T47D (cell line): ENCODE data around the gene LEUTX.

Source experiments
- DNase-seq, 2 experiments: peaks; one replicate each; pipeline versions ENCODE4 v3.0.0 to v3.0.0-alpha.2; 2011 to 2012; ENCODE audit warnings: low read depth in 1 of 2, low spot score in 1 of 2
- JUND ChIP-seq: IDR thresholded peaks from 2 replicates; pipeline ENCODE4 v1.6.1; 2012; ENCODE audit warnings: low read depth
- in situ Hi-C: cut with HindIII; loops from 2 replicates; pipeline ENCODE4 v1.10.0; 2016; ENCODE audit warnings: low sequenced_read_pairs, low pct_unique_long_range_greater_than_20kb

Gene LEUTX

DNA sequence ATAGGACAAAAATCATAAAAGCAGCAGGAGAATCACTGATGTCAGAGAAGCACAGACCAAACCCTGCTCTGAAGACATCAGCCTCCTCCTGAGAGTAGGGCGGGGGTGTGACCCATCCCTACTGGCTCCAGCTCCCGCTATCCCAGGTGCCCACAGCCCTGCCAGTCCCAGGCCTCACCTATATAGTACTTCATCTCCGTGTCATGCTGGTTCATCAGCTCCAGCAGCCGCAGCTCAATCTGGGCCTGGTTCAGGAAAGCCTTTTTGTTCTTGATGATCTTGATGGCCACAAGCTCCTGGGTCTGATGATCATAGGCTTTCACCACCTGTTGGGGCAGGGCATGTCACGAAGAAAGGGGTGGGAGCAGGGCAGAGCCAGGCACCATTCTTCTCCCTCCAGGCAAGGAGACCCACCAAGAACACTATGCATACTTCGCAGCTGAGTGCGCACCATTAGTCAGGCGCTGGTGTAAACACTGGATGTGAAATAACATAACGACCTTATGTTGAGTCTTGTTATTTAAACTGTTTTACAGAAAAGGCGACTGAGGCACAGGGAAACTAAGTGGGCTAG is 51.1 kb downstream of the LEUTX start:
- TF ChIP-seq JUND = no peak
- in situ Hi-C loops = no loop called here
- no peak for DNase-seq

DNA sequence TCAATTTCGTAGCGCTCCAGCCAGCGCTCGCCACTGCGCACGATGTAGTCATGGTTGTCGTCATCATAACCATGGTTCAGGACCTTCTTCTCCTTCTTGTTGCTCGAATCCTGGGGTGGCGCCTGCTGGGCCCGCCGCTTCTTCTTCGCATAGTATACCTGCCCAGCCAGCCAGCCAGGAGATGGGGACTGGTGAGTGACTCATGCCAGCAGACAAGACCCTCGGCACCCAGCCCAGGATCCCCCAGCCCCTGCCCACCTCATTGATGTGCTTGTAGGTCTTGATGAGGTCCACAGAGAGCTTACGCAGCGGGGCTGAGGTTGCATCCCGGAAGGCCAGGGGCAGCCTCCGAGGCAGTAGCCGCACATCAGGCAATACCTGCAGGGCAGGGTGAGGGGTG is 51.8 kb downstream of the LEUTX start:
- in situ Hi-C loops = no loop called here
- TF ChIP-seq JUND = no peak
- DNase-seq = no peak

DNA sequence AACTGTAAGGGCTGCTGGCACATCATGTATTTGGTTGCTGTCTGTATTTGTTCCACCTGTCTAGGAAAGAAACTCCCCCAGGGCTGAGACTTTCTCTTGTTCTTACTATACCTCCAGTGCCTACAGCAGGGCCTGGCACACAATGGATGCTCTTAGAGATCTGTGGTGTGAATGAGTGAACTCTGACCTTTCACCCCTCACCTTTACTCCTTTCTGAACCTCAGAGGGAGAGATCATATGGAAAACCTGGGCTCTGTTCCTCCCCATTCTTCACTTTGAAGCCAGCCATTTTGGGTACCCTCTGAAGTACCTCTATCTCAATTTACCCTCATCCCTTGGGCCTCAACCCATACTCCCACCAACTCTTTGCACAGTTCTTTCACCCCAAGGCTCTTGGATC is 52.2 kb downstream of the LEUTX start:
- DNase-seq = no peak
- in situ Hi-C loops = no loop called here
- TF ChIP-seq JUND = no peak

DNA sequence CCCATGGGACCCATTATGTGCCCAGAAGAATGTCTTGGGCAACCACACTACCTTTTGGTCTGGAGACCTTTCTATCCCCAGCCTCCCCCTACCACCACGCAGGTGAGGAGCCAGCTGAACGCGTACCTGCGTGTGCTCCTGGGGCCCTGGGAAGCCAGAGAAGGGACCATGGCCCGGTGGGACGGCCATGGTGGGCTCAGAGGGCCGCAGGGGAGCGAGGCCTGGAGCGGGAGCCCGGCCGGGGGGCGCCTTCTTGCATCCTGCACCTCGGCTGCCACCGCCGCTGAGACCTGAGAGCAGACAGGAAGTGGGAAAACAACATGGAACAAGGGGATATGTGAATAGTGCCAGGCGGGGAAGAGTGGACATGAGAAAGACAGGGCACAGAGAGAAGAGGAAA is 53.0 kb downstream of the LEUTX start:
- TF ChIP-seq JUND = no peak
- no peak for DNase-seq
- in situ Hi-C loops = no loop called here

DNA sequence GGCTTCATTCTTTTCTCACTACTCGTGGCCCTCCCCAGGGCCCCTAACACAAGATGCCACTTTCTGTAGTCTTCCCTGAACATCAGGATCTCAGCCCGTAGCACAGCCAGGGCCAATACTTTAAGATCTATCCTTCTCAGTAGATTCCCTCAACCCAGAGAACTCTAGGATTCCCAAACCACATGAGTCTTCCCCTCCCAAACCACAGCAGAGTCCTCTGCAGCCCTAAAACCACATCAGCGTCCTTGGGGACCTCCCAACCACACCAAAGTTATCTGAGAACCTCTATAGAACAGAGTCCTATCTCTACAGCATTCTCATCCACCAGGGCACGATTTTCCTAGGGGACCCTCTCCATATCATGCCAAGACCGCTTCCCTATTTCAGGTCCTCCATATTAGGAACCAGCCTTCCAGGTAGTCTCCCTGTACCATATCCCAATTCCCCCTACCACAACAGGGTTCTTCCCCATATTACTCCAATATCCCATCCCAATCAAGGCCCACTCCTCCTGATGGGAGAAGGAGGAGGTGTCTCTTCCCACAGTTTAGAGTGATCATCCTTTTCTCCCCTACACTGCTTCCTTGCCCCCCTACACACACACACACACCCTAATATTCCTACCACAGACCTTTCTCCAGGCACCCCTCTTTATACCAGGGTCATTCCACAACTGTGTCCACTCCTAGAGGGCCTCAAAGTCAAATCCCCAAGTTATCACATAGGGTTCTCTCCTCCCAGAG is 53.9 kb downstream of the LEUTX start:
- no peak for DNase-seq
- in situ Hi-C loops = no loop called here
- TF ChIP-seq JUND = no peak

DNA sequence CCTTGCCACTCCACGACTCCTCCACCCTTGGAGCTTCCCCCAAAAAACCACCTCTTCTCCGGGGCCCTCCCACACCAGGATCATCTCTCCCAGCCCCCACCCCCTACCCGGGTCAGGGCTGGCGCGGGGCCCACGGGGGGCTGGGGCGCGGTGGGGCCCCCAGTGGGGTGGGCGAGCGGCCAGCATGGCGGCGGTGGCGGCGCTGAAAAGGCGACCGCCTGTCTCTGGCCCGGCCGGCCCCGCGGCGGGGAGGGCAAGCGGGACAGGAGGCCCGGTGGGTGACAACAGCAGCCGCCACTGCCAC is 54.5 kb downstream of the LEUTX start:
- in situ Hi-C loops = no loop called here

DNA sequence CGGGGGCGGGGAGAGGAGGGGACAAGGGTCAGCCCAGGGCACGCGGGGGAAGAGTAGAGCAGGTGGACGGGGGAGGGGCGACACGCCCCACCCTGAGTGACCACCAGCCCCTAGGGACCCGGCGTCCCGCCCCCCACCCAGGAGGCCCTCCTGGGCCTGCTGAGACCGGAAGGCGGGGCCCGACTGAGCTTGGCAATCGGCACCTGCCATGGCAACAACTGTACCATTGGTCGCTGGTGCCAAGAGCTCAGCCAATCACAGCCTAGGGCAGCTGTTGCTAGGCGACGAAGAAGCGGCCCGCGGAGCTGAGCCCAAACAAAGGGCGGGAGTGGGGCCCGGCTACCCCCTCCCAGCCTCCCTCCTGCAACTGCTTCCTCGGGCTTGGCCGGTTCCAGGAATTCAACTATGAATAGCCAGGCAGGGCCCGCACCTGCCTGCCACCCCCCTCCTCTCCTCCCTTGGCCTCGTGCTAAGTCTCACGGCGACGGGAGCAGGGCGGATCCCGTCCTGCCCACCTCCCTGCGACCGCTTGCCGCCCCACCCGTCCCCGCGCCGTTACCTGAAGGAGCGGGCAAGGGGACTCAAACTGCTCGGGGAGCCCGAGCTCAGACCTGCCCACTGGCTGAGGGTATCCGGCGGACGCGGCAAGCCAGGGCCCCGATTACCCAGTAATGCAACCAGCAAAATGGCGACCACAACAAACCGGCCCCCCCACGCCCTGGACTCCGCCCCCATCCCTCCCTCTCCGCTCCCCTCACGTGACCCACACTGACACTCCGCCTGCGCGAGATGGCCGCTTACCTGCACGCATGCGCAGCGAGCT is 55.0 kb downstream of the LEUTX start, which contains the start of gene DYRK1B:
Gene DYRK1B, minus strand, starts transcription at position 699 of the 823 bp plus-strand sequence. CDS start 2,295 bp downstream, outside the sequence.
- peak; percentile 96 to 97 for DNase-seq

More for the DNA sequence above, 54.5 kb downstream of the LEUTX start:
- no peak for TF ChIP-seq JUND
- DNase-seq = no peak

DNA sequence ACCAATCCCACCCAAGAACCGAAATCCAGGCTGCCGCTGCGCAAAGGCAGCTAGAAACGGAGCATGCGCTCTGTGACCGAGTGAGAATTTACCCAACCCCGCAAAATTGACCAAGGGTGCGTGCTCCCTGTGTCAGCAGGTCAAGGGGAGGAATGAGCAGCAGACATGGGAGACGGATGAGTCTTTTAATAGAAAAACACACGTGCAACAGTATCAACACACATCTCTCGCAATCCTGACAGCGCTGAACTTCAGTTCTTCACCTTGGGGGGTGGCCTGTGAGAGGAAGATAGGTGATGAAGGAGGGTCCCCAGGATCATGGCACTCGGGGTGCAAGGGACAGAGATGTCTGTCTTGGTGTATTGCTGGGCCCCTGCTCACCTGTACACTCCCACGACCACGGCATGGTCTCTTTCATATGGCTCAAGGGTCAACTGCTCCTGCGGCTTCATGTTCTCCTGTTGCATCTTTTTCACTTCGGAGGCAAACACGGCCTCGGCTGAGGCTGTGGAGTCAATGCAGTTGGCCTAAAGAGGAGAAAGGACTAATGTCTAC is 55.7 kb downstream of the LEUTX start:
- no peak for DNase-seq
- no peak for TF ChIP-seq JUND

More for the DNA sequence above, 55.0 kb downstream of the LEUTX start, which contains the start of gene DYRK1B:
- in situ Hi-C loops = no loop called here
- TF ChIP-seq JUND = no peak

More for the DNA sequence above, 55.7 kb downstream of the LEUTX start:
- in situ Hi-C loops = no loop called here
